Measurements from ENCODE around the gene SETD3.

Gene SETD3

GRCh38 chr14:99426265-99426664, 54.4 kb downstream of the SETD3 start:
- no peak for TF ChIP-seq ZFX (IDR thresholded peaks at IDR 0.05)
- TF ChIP-seq CTCF (conservative IDR thresholded peaks at IDR 0.05): no peak
- H3K27ac ChIP-seq: no peak overlapping the region

GRCh38 chr14:99425272-99425681, 55.4 kb downstream of the SETD3 start:
- TF ChIP-seq ZFX (IDR thresholded peaks at IDR 0.05) (no peak), CTCF (conservative IDR thresholded peaks at IDR 0.05) (no peak)
- H3K27ac ChIP-seq: no peak overlapping the region

GRCh38 chr14:99424306-99424877, 56.3 kb downstream of the SETD3 start:
- TF ChIP-seq CTCF (conservative IDR thresholded peaks at IDR 0.05) (no peak), ZFX (IDR thresholded peaks at IDR 0.05) (no peak)
- H3K27ac ChIP-seq: no peak overlapping the region

GRCh38 chr14:99423434-99423833, 57.2 kb downstream of the SETD3 start:
- TF ChIP-seq ZFX (IDR thresholded peaks at IDR 0.05): no peak
- TF ChIP-seq CTCF (conservative IDR thresholded peaks at IDR 0.05): no peak

GRCh38 chr14:99422228-99423010, 58.2 kb downstream of the SETD3 start:
- H3K27ac ChIP-seq: no peak overlapping the region
- no peak for TF ChIP-seq ZFX (IDR thresholded peaks at IDR 0.05)
- no peak for TF ChIP-seq CTCF (conservative IDR thresholded peaks at IDR 0.05)

More at GRCh38 chr14:99423434-99423833, 57.2 kb downstream of the SETD3 start:
- no peak overlapping the region for H3K27ac ChIP-seq

- TF ChIP-seq ZFX (IDR thresholded peaks at IDR 0.05) (no peak), CTCF (conservative IDR thresholded peaks at IDR 0.05) (no peak)
- H3K27ac ChIP-seq: no peak overlapping the region
Measured at GRCh38 chr14:99420711-99421110, 59.9 kb downstream of the SETD3 start.

GRCh38 chr14:99419905-99420304, 60.8 kb downstream of the SETD3 start:
- no peak for TF ChIP-seq CTCF (conservative IDR thresholded peaks at IDR 0.05)
- TF ChIP-seq ZFX (IDR thresholded peaks at IDR 0.05): no peak
- no peak overlapping the region for H3K27ac ChIP-seq
